Keratinocyte (primary cell): ENCODE measurements around the gene CAMP. TPM values are rescaled to one million over a fixed set of nuclear protein-coding genes. Genes with fewer than 3 reads are reported as not detected.

ENCODE experiments used
- DNase-seq: peaks from one replicate; pipeline ENCODE4 v3.0.0-alpha.2; 2011; ENCODE audit warnings: low read depth, missing footprints, low spot score
- FAIRE-seq: peaks from 2 replicates; lab custom pipeline; 2011; peaks lifted over from hg19 to GRCh38; lab: Jason Lieb, UNC
- H2AFZ ChIP-seq: 2 replicates; pipeline ENCODE4 v1.6.0; 2012; ENCODE audit warnings: low read length, control low read depth, inconsistent platforms; ENCODE audit not compliant: control insufficient read depth
- H3K27ac ChIP-seq: 2 replicates; pipeline ENCODE4 v1.5.1; 2011; ENCODE audit warnings: low read length; ENCODE audit not compliant: control insufficient read depth, insufficient read depth
- H3K27me3 ChIP-seq: 3 replicates; pipeline ENCODE4 v1.6.0; 2011; ENCODE audit warnings: low read length; ENCODE audit not compliant: control insufficient read depth, insufficient read depth; ENCODE audit errors: extremely low read depth
- H3K36me3 ChIP-seq, 2 experiments: 2 replicates in 1 of 2; 3 replicates in 1 of 2; pipeline ENCODE4 v1.5.1; 2011; ENCODE audit warnings: low read length in 2 of 2, mild to moderate bottlenecking in 1 of 2; ENCODE audit not compliant: control insufficient read depth in 2 of 2, insufficient read depth in 2 of 2; ENCODE audit errors: extremely low read depth in 1 of 2
- H3K4me1 ChIP-seq: 3 replicates; pipeline ENCODE4 v1.5.1; 2011; ENCODE audit warnings: low read length; ENCODE audit not compliant: control insufficient read depth, insufficient read depth; ENCODE audit errors: extremely low read depth
- H3K4me2 ChIP-seq: 3 replicates; pipeline ENCODE4 v1.6.0; 2011; ENCODE audit warnings: low read depth, low read length; ENCODE audit not compliant: control insufficient read depth, insufficient read depth; ENCODE audit errors: extremely low read depth
- H3K4me3 ChIP-seq, 3 experiments: fragments of 200-600 bp in 1 of 3; sonication (generic) in 1 of 3; 2 replicates in 2 of 3; 3 replicates in 1 of 3; pipeline ENCODE4 v1.5.1; 2011 to 2016; ENCODE audit warnings: low read length in 3 of 3, mild to moderate bottlenecking in 3 of 3, control low read depth in 2 of 3, inconsistent platforms in 1 of 3, low read depth in 1 of 3, mixed read lengths in 1 of 3, mixed run types in 1 of 3, moderate library complexity in 1 of 3; ENCODE audit not compliant: control insufficient read depth in 2 of 3, insufficient read depth in 2 of 3; ENCODE audit errors: extremely low read depth in 1 of 3
- H3K79me2 ChIP-seq: 2 replicates; pipeline ENCODE4 v1.6.0; 2012; ENCODE audit warnings: low read length; ENCODE audit not compliant: control insufficient read depth, insufficient read depth
- H3K9ac ChIP-seq: 3 replicates; pipeline ENCODE4 v1.6.0; 2011; ENCODE audit warnings: low read length; ENCODE audit not compliant: control insufficient read depth, insufficient read depth; ENCODE audit errors: extremely low read depth
- H3K9me1 ChIP-seq: 3 replicates; pipeline ENCODE4 v1.6.0; 2011; ENCODE audit warnings: low read length; ENCODE audit not compliant: control insufficient read depth, insufficient read depth; ENCODE audit errors: extremely low read depth
- H3K9me3 ChIP-seq: 2 replicates; pipeline ENCODE4 v1.5.1; 2012; ENCODE audit warnings: low read depth, low read length; ENCODE audit not compliant: control insufficient read depth
- H4K20me1 ChIP-seq: 3 replicates; pipeline ENCODE4 v1.6.0; 2011; ENCODE audit warnings: low read length; ENCODE audit not compliant: control insufficient read depth, insufficient read depth; ENCODE audit errors: extremely low read depth
- CTCF ChIP-seq, 3 experiments: IDR thresholded peaks in 1 of 3; conservative IDR thresholded peaks in 1 of 3; optimal IDR thresholded peaks in 1 of 3; 2 replicates in 2 of 3; 3 replicates in 1 of 3; pipeline versions ENCODE3 to v1.5.1; 2011; ENCODE audit warnings: low read length in 3 of 3, mild to moderate bottlenecking in 3 of 3, moderate library complexity in 2 of 3, control low read depth in 1 of 3, inconsistent platforms in 1 of 3; ENCODE audit not compliant: insufficient read depth in 2 of 3; ENCODE audit errors: extremely low read depth in 1 of 3
- EZH2 ChIP-seq: IDR thresholded peaks from one replicate; pipeline ENCODE4 v1.6.1; 2012; ENCODE audit warnings: inconsistent platforms, mild to moderate bottlenecking, low read length, moderate library complexity
- dilution Hi-C: fragments of 300-500 bp; cut with MboI; formaldehyde crosslinking; loops from one replicate; pipeline ENCODE4 v1.7.0; 2020; ENCODE audit warnings: low sequenced_read_pairs; ENCODE audit not compliant: extremely low pct_ligation_motif_present
- polyA plus RNA-seq, 5 experiments: library from polyadenylated mRNA; depleted of rRNA in 3 of 5; stranded (reverse) in 3 of 5; stranded (forward) in 1 of 5; unstranded in 1 of 5; fragments of >200 nt; gene quantifications; 1 replicate in 1 of 5; 2 replicates in 3 of 5; 3 replicates in 1 of 5; pipeline versions ENCODE4 v1.2.1 to v1.2.3, GENCODE V29; 2011 to 2012; ENCODE audit warnings: missing spikeins in 2 of 5, low read depth in 1 of 5, low replicate concordance in 1 of 5

CAMP gene
- polyA plus RNA-seq, 1 donor (not counting 4 experiments of a cell fraction or from before 2014, with no cell fraction given): 0.66 TPM

GRCh38 chr3:48240000-48240963, 17.0 kb downstream of the CAMP start:
- no peak for TF ChIP-seq EZH2
- TF ChIP-seq CTCF (optimal IDR thresholded peaks at IDR 0.05 in 1 of 3, IDR thresholded peaks at IDR 0.05 in 1 of 3, conservative IDR thresholded peaks at IDR 0.05 in 1 of 3; ENCODE audit: extremely low read depth in 1 of 3, insufficient read depth in 2 of 3, low read length in 3 of 3): no peak
- peak overlapping the region; percentile 87 for H3K9ac ChIP-seq
- peaks cover 11% of the 10 kb centered on the region for H3K4me1 ChIP-seq
- peaks cover 29% of the 10 kb centered on the region for H3K79me2 ChIP-seq
- no peaks in the 10 kb centered on the region for H3K9me3 ChIP-seq
- H3K27ac ChIP-seq: peak overlapping the region; percentile 77
- H4K20me1 ChIP-seq: no peaks in the 10 kb centered on the region
- no peaks in the 10 kb centered on the region for H3K9me1 ChIP-seq
- dilution Hi-C loops: no loop called here
- H3K36me3 ChIP-seq: no peaks in the 10 kb centered on the region
- H2AFZ ChIP-seq: peak overlapping the region; percentile 84
- FAIRE-seq: no peak
- no peaks in the 10 kb centered on the region for H3K27me3 ChIP-seq
- H3K4me3 ChIP-seq: peak overlapping the region; percentile 10 to 84 (median 75)
- DNase-seq: no peak
- H3K4me2 ChIP-seq: peak overlapping the region; percentile 71

- peak overlapping the region; percentile 69 to 84 (median 75) for H3K4me3 ChIP-seq
- H3K9me3 ChIP-seq: no peaks in the 10 kb centered on the region
- H4K20me1 ChIP-seq: no peaks in the 10 kb centered on the region
- dilution Hi-C loops: no loop called here
- no peak for FAIRE-seq
- H3K79me2 ChIP-seq: peaks cover 35% of the 10 kb centered on the region
- TF ChIP-seq CTCF (optimal IDR thresholded peaks at IDR 0.05 in 1 of 3, IDR thresholded peaks at IDR 0.05 in 1 of 3, conservative IDR thresholded peaks at IDR 0.05 in 1 of 3; ENCODE audit: extremely low read depth in 1 of 3, insufficient read depth in 2 of 3, low read length in 3 of 3) (no peak), EZH2 (no peak)
- no peaks in the 10 kb centered on the region for H3K36me3 ChIP-seq
- H3K9me1 ChIP-seq: no peaks in the 10 kb centered on the region
- peak overlapping the region; percentile 88 for H2AFZ ChIP-seq
- H3K27me3 ChIP-seq: no peaks in the 10 kb centered on the region
- no peak for DNase-seq
- H3K4me2 ChIP-seq: peak overlapping the region; percentile 71
- peak overlapping the region; percentile 77 for H3K27ac ChIP-seq
- peak overlapping the region; percentile 87 for H3K9ac ChIP-seq
- H3K4me1 ChIP-seq: peaks cover 11% of the 10 kb centered on the region
These were observed 18.6 kb downstream of the CAMP start for GRCh38 chr3:48241796-48242455.
